ENCODE results near the gene MPZL2. TPM values are rescaled to one million over a fixed set of nuclear protein-coding genes. Genes with fewer than 3 reads are reported as not detected.

The MPZL2 gene
- total and polyA plus RNA-seq, 9 of the 15 experiments (the other 6 are each of a cell fraction or from before 2014, with no cell fraction given): 0.09 to 0.28 (median 0.18) TPM; not detected in 2

DNA sequence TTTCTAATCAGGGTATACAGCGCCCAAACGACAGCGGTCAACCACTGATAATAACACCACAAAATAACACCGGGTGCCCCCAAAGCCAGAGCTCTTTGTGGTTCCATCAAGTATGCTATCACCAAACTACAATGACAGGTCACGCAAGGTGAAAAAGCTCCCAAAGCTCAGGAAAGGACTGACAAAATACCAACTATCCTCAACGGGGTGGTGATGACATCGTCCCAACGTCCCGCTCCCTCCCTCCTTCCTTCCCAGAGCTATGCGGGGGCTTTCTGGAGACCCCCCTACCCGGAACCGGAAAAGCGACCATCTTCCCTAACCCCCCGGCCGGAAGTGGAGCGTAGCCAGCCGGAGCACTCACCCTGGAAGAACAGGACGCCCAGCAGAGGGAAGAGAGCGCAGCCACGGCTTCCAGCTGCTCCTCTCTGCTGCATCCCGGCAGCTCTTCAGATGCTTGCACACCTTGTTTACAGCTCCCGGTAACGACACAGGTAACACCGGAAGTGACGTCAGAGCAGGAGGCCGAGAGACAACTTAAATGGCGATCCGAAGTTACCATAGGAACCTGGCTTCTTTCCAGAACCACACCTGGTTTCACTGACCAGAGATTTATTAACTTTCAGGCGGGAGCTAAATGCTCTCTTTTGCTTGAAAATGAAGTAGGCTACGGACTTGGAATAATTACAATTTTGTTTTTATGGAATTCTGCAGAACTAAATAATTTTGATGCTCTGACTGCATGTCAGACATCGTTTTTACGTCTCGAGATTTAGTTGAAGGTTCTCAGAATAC lies 12.0 kb downstream of the MPZL2 start, which contains the start of gene MPZL3:
TSS of gene MPZL3 (minus strand) at position 508 of the 795 bp plus-strand sequence. CDS start at position 437, 71 bp downstream.
- no peaks in the 10 kb centered on the region for H3K9me1 ChIP-seq (ENCODE audit: control insufficient read depth, insufficient read depth, low read length)
- H3K79me2 ChIP-seq (ENCODE audit: control insufficient read depth, insufficient read depth, low read length): no peaks in the 10 kb centered on the region
- FAIRE-seq: peak; percentile 75
- peaks cover 0 to 3% of the 10 kb centered on the region in 2 experiments; a peak in 2 of 5 replicates for H3K27me3 ChIP-seq (ENCODE audit: control insufficient read depth in 2 of 2, insufficient read depth in 2 of 2, low read length in 2 of 2)
- in situ Hi-C loops (cut with MboI): no loop called here
- ChIA-PET CTCF (ENCODE audit: low intra/inter-chr PET ratio) (no interaction called here), POLR2A (interaction anchor here (0.6 to 1.3 kb wide), 2 partner anchors 10 to 12 kb away, joined by 3 to 5 read pairs; partner anchors contain the start of gene MPZL2)
- H3K9me3 ChIP-seq (replicated peaks; ENCODE audit: control insufficient read depth, insufficient read depth, low read depth, low read length): no peaks in the 10 kb centered on the region; the same call in 1 of the 2 replicates
- intact Hi-C loops (cut with micrococcal nuclease): no loop called here
- peak; percentile 87 for ATAC-seq
- H3K9ac ChIP-seq (ENCODE audit: insufficient read depth in 1 of 2, low read depth in 2 of 2, low read length in 2 of 2): peak within 1 kb of the TSS in 1 of 2 experiments; percentile 47; a peak in 1 of 4 replicates
- H3K4me3 ChIP-seq: peak within 1 kb of the TSS; percentile 50
- DNase-seq (ENCODE audit: extremely low read depth in 1 of 4, low spot score in 3 of 4): peak; percentile 80 to 84 (median 82)
- 15% methylated on average over 26 of the region's 33 CpGs for WGBS (ENCODE audit: insufficient coverage, low coverage, missing lambda C conversion rate)
- TSS peak; percentile 79 for BruUV-seq (replicated peaks)
- H2AFZ ChIP-seq (ENCODE audit: low read depth, low read length): peak within 1 kb of the TSS; percentile 100
- no peaks in the 10 kb centered on the region for H4K20me1 ChIP-seq (replicated peaks; ENCODE audit: control insufficient read depth, insufficient read depth, low read length)
- no peaks in the 10 kb centered on the region for H3K36me3 ChIP-seq (ENCODE audit: control insufficient read depth, insufficient read depth, low read length)
- H3K4me2 ChIP-seq (ENCODE audit: insufficient read depth, low read length): peak within 1 kb of the TSS; percentile 94
- peak within 1 kb of the TSS; percentile 81 for H3K27ac ChIP-seq (ENCODE audit: extremely low read depth, low read depth, low read length)
- peaks cover 0 to 3% of the 10 kb centered on the region in 2 experiments; a peak in 2 of 5 replicates for H3K4me1 ChIP-seq (replicated peaks in 1 of 2; ENCODE audit: control insufficient read depth in 2 of 2, insufficient read depth in 2 of 2, low read length in 2 of 2)
- no peak for TF ChIP-seq HMG20A (CRISPR knock-in tag; conservative IDR thresholded peaks at IDR 0.05)
- 0 out of 2 replicates have a peak, but pooled peaks have one; percentile 50 for TF ChIP-seq HDAC2 (IDR thresholded peaks at IDR 0.05)
- peak; percentile 73 for TF ChIP-seq CREB1 (IDR thresholded peaks at IDR 0.05)
- peak; percentile 89 for TF ChIP-seq CREB1 (CRISPR knock-in tag; IDR thresholded peaks at IDR 0.05)
- TF ChIP-seq CXXC5 (CRISPR knock-in tag; IDR thresholded peaks at IDR 0.05): peak; percentile 56
- TF ChIP-seq, protein P1, sequence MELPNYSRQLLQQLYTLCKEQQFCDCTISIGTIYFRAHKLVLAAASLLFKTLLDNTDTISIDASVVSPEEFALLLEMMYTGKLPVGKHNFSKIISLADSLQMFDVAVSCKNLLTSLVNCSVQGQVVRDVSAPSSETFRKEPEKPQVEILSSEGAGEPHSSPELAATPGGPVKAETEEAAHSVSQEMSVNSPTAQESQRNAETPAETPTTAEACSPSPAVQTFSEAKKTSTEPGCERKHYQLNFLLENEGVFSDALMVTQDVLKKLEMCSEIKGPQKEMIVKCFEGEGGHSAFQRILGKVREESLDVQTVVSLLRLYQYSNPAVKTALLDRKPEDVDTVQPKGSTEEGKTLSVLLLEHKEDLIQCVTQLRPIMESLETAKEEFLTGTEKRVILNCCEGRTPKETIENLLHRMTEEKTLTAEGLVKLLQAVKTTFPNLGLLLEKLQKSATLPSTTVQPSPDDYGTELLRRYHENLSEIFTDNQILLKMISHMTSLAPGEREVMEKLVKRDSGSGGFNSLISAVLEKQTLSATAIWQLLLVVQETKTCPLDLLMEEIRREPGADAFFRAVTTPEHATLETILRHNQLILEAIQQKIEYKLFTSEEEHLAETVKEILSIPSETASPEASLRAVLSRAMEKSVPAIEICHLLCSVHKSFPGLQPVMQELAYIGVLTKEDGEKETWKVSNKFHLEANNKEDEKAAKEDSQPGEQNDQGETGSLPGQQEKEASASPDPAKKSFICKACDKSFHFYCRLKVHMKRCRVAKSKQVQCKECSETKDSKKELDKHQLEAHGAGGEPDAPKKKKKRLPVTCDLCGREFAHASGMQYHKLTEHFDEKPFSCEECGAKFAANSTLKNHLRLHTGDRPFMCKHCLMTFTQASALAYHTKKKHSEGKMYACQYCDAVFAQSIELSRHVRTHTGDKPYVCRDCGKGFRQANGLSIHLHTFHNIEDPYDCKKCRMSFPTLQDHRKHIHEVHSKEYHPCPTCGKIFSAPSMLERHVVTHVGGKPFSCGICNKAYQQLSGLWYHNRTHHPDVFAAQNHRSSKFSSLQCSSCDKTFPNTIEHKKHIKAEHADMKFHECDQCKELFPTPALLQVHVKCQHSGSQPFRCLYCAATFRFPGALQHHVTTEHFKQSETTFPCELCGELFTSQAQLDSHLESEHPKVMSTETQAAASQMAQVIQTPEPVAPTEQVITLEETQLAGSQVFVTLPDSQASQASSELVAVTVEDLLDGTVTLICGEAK (IDR thresholded peaks at IDR 0.05): peak; percentile 97
- TF ChIP-seq, protein P1 (CRISPR knock-in tag; IDR thresholded peaks at IDR 0.05): no peak
- peak; percentile 94 for TF ChIP-seq ZEB2 (IDR thresholded peaks at IDR 0.05)
- no peak for TF ChIP-seq ZNF41 (CRISPR knock-in tag; conservative IDR thresholded peaks at IDR 0.05)
- TF ChIP-seq ARID1B (IDR thresholded peaks at IDR 0.05): no peak

Data from K562 (cell line).